ENCODE measurements around the gene TRIP6. TPM values are rescaled to one million over a fixed set of nuclear protein-coding genes. Genes with fewer than 3 reads are reported as not detected.

The TRIP6 gene
- total RNA-seq, 1 experiment from 2014 or later: 140 TPM

DNA sequence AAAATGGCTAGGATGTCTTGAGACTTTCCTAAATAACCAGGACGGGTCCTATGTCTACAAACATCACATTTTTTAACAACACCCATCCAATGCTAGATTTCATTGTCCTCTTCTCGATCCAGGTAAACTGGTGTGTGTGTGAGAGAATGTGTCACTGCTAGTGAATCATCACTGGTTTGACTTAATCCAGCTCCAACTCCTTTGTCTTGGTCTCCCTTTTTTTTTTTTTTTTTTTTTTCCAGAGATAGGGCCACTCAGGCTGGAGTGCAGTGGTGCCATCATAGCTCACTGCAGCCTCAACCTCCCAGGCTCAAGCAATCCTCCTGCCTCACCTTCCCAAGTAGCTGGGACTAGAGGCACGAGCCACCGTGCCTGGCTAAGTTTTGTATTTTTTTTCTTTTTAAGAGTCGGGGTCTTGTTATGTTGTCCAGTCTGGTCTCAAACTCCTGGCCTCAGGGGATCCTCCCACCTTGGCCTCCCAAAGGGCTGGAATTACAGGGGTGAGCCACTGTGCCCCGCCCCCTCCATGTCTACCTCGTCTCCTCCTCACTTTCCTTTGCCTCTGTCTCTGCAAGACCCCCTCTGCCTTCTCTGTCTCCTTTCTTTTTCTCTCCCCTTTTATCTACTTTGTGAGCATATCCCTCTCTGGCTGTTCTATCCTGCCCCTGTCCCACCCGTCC is 24.5 kb downstream of the TRIP6 start:
- no peak for ATAC-seq
- TF ChIP-seq IRF2 (CRISPR knock-in tag; IDR thresholded peaks at IDR 0.05; ENCODE audit: borderline replicate concordance, low read depth): no peak
- TF ChIP-seq ZNF121 (CRISPR knock-in tag; IDR thresholded peaks at IDR 0.05): peak; percentile 82
- TF ChIP-seq GTF2I (CRISPR knock-in tag; conservative IDR thresholded peaks at IDR 0.05): 0 out of 2 replicates have a peak, but pooled peaks have one; percentile 13
- H3K27me3 Mint-ChIP-seq (ENCODE audit: low read depth): peaks cover 18% of the 10 kb centered on the region
- no peak for DNase-seq (ENCODE audit: low spot score)
- peak overlapping the region; percentile 88 for H3K4me3 Mint-ChIP-seq
- no peaks in the 10 kb centered on the region for H3K9me3 Mint-ChIP-seq
- ChIA-PET CTCF (interaction anchor here (0.6 to 2.4 kb wide), 13 partner anchors 39 to 252 kb away, joined by 3 to 10 read pairs (median 4); partner anchors contain the start of genes POP7 and SLC12A9), POLR2A (interaction anchor here (0.6 to 6.2 kb wide), 7 partner anchors 17 to 1010 kb away, joined by 3 to 71 read pairs (median 4); partner anchors contain the start of genes FBXO24, SRRT and TRIP6)
- H3K27ac Mint-ChIP-seq: peak overlapping the region; percentile 95
- peaks cover 20% of the 10 kb centered on the region for H3K36me3 Mint-ChIP-seq
- H3K4me1 Mint-ChIP-seq: peaks cover 44% of the 10 kb centered on the region

DNA sequence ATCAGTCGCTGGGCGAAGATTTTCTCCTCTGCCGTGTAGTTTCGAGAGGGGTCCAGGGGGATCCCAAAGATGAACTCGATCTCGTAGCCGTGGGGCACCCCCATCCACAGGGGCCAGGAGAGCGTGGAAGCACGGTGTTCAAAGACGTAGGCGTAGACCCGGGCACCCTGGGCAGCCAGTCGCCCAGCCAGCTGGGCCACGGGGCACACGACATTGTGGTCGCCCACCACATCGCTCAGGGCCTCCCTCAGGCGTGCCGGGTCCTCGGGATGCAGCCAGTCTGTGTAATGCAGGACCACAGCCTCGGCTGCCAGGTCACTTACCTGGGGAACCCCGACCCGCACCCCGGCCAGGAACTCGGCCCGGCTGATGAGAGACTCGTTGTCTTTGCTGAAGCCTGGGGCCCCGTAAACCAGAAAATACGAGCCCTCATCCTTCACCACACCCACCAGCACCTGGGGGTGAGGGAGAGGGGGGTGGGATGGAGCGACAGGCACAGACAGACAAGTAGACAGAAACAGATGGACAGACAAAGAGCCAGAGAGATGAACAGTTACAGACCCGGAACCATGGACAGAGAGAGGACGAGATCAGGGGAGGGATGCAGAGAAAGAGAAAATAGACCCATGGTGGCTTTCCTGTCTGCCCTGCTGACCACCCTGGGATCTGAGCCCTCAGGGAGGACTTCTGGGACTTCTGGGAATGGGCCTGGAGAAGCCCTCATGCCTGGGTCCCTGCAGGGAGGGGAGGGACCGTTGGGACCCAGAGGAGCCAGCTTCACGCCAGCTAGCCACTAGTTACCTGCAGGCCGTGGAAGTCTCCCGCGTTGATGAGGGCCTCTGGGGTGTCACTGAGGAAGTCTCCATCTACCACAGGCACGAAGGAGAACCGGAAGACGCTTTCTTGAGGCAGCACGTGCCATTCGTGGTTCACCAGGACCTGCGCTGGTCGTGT is 25.5 kb downstream of the TRIP6 start:
- ChIA-PET CTCF (interaction anchor here (1.2 to 3.2 kb wide), 3 partner anchors 58 to 73 kb away, joined by 3 to 30 read pairs (median 10); partner anchors contain the start of gene MUC3A), POLR2A (no interaction called here)
- H3K27me3 Mint-ChIP-seq (ENCODE audit: low read depth): peaks cover 24% of the 10 kb centered on the region
- H3K27ac Mint-ChIP-seq: no peak overlapping the region
- peaks cover 10% of the 10 kb centered on the region for H3K36me3 Mint-ChIP-seq
- no peaks in the 10 kb centered on the region for H3K9me3 Mint-ChIP-seq
- ATAC-seq (no peak), DNase-seq (ENCODE audit: low spot score) (no peak)
- H3K4me3 Mint-ChIP-seq: peak overlapping the region; percentile 6
- TF ChIP-seq, protein P1, sequence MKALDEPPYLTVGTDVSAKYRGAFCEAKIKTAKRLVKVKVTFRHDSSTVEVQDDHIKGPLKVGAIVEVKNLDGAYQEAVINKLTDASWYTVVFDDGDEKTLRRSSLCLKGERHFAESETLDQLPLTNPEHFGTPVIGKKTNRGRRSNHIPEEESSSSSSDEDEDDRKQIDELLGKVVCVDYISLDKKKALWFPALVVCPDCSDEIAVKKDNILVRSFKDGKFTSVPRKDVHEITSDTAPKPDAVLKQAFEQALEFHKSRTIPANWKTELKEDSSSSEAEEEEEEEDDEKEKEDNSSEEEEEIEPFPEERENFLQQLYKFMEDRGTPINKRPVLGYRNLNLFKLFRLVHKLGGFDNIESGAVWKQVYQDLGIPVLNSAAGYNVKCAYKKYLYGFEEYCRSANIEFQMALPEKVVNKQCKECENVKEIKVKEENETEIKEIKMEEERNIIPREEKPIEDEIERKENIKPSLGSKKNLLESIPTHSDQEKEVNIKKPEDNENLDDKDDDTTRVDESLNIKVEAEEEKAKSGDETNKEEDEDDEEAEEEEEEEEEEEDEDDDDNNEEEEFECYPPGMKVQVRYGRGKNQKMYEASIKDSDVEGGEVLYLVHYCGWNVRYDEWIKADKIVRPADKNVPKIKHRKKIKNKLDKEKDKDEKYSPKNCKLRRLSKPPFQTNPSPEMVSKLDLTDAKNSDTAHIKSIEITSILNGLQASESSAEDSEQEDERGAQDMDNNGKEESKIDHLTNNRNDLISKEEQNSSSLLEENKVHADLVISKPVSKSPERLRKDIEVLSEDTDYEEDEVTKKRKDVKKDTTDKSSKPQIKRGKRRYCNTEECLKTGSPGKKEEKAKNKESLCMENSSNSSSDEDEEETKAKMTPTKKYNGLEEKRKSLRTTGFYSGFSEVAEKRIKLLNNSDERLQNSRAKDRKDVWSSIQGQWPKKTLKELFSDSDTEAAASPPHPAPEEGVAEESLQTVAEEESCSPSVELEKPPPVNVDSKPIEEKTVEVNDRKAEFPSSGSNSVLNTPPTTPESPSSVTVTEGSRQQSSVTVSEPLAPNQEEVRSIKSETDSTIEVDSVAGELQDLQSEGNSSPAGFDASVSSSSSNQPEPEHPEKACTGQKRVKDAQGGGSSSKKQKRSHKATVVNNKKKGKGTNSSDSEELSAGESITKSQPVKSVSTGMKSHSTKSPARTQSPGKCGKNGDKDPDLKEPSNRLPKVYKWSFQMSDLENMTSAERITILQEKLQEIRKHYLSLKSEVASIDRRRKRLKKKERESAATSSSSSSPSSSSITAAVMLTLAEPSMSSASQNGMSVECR (CRISPR knock-in tag; IDR thresholded peaks at IDR 0.05; ENCODE audit: borderline replicate concordance): no peak
- TF ChIP-seq ETV6 (CRISPR knock-in tag; IDR thresholded peaks at IDR 0.05) (no peak), JUN (CRISPR knock-in tag; IDR thresholded peaks at IDR 0.05) (no peak), NFE2L1 (CRISPR knock-in tag; IDR thresholded peaks at IDR 0.05) (no peak), KAT7 (CRISPR knock-in tag; IDR thresholded peaks at IDR 0.05; ENCODE audit: borderline replicate concordance) (no peak), ZBTB21 (CRISPR knock-in tag; IDR thresholded peaks at IDR 0.05; ENCODE audit: borderline replicate concordance) (no peak), ZNF317 (CRISPR knock-in tag; IDR thresholded peaks at IDR 0.05; ENCODE audit: borderline replicate concordance, low read depth) (no peak), SMAD4 (CRISPR knock-in tag; IDR thresholded peaks at IDR 0.05) (no peak), ESRRA (CRISPR knock-in tag; IDR thresholded peaks at IDR 0.05; ENCODE audit: borderline replicate concordance) (no peak), FOXK1 (CRISPR knock-in tag; IDR thresholded peaks at IDR 0.05) (no peak), NR3C1 (CRISPR knock-in tag; conservative IDR thresholded peaks at IDR 0.05; ENCODE audit: low read depth) (no peak), TEAD4 (CRISPR knock-in tag; IDR thresholded peaks at IDR 0.05) (no peak)
- TF ChIP-seq, protein P2, sequence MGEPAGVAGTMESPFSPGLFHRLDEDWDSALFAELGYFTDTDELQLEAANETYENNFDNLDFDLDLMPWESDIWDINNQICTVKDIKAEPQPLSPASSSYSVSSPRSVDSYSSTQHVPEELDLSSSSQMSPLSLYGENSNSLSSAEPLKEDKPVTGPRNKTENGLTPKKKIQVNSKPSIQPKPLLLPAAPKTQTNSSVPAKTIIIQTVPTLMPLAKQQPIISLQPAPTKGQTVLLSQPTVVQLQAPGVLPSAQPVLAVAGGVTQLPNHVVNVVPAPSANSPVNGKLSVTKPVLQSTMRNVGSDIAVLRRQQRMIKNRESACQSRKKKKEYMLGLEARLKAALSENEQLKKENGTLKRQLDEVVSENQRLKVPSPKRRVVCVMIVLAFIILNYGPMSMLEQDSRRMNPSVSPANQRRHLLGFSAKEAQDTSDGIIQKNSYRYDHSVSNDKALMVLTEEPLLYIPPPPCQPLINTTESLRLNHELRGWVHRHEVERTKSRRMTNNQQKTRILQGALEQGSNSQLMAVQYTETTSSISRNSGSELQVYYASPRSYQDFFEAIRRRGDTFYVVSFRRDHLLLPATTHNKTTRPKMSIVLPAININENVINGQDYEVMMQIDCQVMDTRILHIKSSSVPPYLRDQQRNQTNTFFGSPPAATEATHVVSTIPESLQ (CRISPR knock-in tag; IDR thresholded peaks at IDR 0.05): no peak
- TF ChIP-seq, protein P3, sequence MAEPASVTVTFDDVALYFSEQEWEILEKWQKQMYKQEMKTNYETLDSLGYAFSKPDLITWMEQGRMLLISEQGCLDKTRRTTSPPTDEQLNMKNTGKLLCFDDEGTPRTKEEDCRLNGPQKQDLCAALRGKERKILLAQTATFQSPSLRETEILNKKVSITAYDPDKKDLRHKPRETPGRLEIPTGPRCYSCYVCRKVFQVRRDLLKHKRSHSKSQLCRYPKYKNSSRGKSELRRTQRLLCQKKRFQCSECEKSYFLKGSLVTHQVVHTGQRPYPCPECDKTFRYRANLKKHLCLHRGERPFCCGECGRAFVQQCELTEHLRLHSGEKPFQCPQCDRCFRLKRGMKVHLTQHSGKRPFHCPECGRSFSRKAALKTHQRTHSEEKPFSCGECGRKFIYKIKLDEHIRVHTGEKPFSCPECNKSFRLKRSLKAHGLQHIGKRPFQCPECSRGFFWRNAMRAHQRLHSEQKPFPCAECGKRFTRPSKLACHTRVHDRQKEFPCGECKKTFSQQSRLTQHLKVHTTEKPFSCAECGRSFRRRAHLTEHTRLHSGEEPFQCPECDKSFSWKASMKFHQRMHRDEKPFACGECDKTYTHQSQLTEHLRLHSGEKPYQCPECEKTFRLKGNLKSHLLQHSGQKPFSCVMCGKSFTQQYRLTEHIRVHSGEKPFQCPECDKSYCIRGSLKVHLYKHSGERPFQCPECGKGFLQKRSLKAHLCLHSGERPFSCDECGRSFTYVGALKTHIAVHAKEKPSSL (CRISPR knock-in tag; conservative IDR thresholded peaks at IDR 0.05): no peak
- TF ChIP-seq, protein P4, sequence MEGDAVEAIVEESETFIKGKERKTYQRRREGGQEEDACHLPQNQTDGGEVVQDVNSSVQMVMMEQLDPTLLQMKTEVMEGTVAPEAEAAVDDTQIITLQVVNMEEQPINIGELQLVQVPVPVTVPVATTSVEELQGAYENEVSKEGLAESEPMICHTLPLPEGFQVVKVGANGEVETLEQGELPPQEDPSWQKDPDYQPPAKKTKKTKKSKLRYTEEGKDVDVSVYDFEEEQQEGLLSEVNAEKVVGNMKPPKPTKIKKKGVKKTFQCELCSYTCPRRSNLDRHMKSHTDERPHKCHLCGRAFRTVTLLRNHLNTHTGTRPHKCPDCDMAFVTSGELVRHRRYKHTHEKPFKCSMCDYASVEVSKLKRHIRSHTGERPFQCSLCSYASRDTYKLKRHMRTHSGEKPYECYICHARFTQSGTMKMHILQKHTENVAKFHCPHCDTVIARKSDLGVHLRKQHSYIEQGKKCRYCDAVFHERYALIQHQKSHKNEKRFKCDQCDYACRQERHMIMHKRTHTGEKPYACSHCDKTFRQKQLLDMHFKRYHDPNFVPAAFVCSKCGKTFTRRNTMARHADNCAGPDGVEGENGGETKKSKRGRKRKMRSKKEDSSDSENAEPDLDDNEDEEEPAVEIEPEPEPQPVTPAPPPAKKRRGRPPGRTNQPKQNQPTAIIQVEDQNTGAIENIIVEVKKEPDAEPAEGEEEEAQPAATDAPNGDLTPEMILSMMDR (IDR thresholded peaks at IDR 0.05): no peak
- H3K4me1 Mint-ChIP-seq: peaks cover 38% of the 10 kb centered on the region
